ENCODE results near the gene RIMKLB. TPM values are rescaled to one million over a fixed set of nuclear protein-coding genes. Genes with fewer than 3 reads are reported as not detected.

The RIMKLB gene
- total RNA-seq, 2 donors from 2014 or later: 4.3 to 6.0 TPM

- Histone ChIP-seq H3K36me3 (no peaks in the 10 kb centered on the region), H3K9ac (ENCODE audit: low read depth in 2 of 2, low read length in 2 of 2) (no peak overlapping the region), H3K9me3 (no peaks in the 10 kb centered on the region), H3K27ac (no peak overlapping the region), H3K4me1 (no peaks in the 10 kb centered on the region), H3K27me3 (no peaks in the 10 kb centered on the region), H3K4me3 (no peak overlapping the region)
- intact Hi-C loops (cut with DNase I): no loop called here
- TF ChIP-seq, protein P1, sequence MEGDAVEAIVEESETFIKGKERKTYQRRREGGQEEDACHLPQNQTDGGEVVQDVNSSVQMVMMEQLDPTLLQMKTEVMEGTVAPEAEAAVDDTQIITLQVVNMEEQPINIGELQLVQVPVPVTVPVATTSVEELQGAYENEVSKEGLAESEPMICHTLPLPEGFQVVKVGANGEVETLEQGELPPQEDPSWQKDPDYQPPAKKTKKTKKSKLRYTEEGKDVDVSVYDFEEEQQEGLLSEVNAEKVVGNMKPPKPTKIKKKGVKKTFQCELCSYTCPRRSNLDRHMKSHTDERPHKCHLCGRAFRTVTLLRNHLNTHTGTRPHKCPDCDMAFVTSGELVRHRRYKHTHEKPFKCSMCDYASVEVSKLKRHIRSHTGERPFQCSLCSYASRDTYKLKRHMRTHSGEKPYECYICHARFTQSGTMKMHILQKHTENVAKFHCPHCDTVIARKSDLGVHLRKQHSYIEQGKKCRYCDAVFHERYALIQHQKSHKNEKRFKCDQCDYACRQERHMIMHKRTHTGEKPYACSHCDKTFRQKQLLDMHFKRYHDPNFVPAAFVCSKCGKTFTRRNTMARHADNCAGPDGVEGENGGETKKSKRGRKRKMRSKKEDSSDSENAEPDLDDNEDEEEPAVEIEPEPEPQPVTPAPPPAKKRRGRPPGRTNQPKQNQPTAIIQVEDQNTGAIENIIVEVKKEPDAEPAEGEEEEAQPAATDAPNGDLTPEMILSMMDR (IDR thresholded peaks at IDR 0.05): no peak
- DNase-seq: no peak
Measured at GRCh38 chr12:8661751-8662150, 36.0 kb upstream of the RIMKLB start.

- Histone ChIP-seq H3K9ac (ENCODE audit: low read depth in 2 of 2, low read length in 2 of 2) (no peak within 1 kb of the TSS), H3K4me1 (no peaks in the 10 kb centered on the region), H3K4me3 (no peak within 1 kb of the TSS), H3K36me3 (no peaks in the 10 kb centered on the region), H3K27ac (no peak within 1 kb of the TSS), H3K9me3 (no peaks in the 10 kb centered on the region), H3K27me3 (no peaks in the 10 kb centered on the region)
- TF ChIP-seq, protein P1 (IDR thresholded peaks at IDR 0.05): no peak
- no peak for DNase-seq
- intact Hi-C loops (cut with DNase I): no loop called here
Measured at GRCh38 chr12:8662593-8662992, 35.2 kb upstream of the RIMKLB start, which contains the start of gene MFAP5. TSS of gene MFAP5 (minus strand) at chr12:8662826. CDS start at chr12:8662104, 722 bp downstream.

GRCh38 chr12:8664228-8664913 lies 33.4 kb upstream of the RIMKLB start:
- TF ChIP-seq, protein P1 (IDR thresholded peaks at IDR 0.05): no peak
- Histone ChIP-seq H3K4me3 (no peak overlapping the region), H3K9me3 (no peaks in the 10 kb centered on the region), H3K9ac (ENCODE audit: low read depth in 2 of 2, low read length in 2 of 2) (no peak overlapping the region), H3K36me3 (no peaks in the 10 kb centered on the region), H3K27ac (no peak overlapping the region), H3K4me1 (no peaks in the 10 kb centered on the region), H3K27me3 (no peaks in the 10 kb centered on the region)
- intact Hi-C loops (cut with DNase I): no loop called here
- no peak for DNase-seq

- H3K4me1 ChIP-seq: no peaks in the 10 kb centered on the region
- TF ChIP-seq, protein P1 (IDR thresholded peaks at IDR 0.05): no peak
- no peaks in the 10 kb centered on the region for H3K27me3 ChIP-seq
- no peak for DNase-seq
- intact Hi-C loops (cut with DNase I): no loop called here
- no peaks in the 10 kb centered on the region for H3K36me3 ChIP-seq
- H3K9me3 ChIP-seq: no peaks in the 10 kb centered on the region
- no peak overlapping the region for H3K27ac ChIP-seq
- no peak overlapping the region for H3K9ac ChIP-seq (ENCODE audit: low read depth in 2 of 2, low read length in 2 of 2)
- H3K4me3 ChIP-seq: no peak overlapping the region
Measured at GRCh38 chr12:8665759-8666158, 32.0 kb upstream of the RIMKLB start.

- Histone ChIP-seq H3K4me3 (no peak overlapping the region), H3K36me3 (no peaks in the 10 kb centered on the region), H3K27me3 (no peaks in the 10 kb centered on the region), H3K9me3 (no peaks in the 10 kb centered on the region), H3K27ac (no peak overlapping the region), H3K9ac (ENCODE audit: low read depth in 2 of 2, low read length in 2 of 2) (no peak overlapping the region), H3K4me1 (no peaks in the 10 kb centered on the region)
- TF ChIP-seq, protein P1 (IDR thresholded peaks at IDR 0.05): no peak
- intact Hi-C loops (cut with DNase I): no loop called here
- no peak for DNase-seq
Measured at GRCh38 chr12:8667270-8667669, 30.5 kb upstream of the RIMKLB start.

Measured in colonic mucosa (tissue), 4 donors.